HG03432 (cell line): ENCODE results near the gene NNAT.

Experiments
- ATAC-seq: cut with Tn5 transposase; IDR thresholded peaks from one replicate; pipeline ENCODE4 v1.9.1; 2021; ENCODE audit warnings: mild to moderate bottlenecking, moderate library complexity; ENCODE audit not compliant: unreplicated experiment

The NNAT gene

GRCh38 chr20:37523911-37524700, 3.1 kb downstream of the NNAT start:
- no peak for ATAC-seq

GRCh38 chr20:37524859-37525708, 4.0 kb downstream of the NNAT start:
- ATAC-seq: no peak

GRCh38 chr20:37525810-37526209, 4.8 kb downstream of the NNAT start:
- ATAC-seq: no peak

- ATAC-seq: no peak
These were observed 5.3 kb downstream of the NNAT start for GRCh38 chr20:37526238-37526838.

GRCh38 chr20:37526839-37527637, 6.0 kb downstream of the NNAT start:
- peak; percentile 11 for ATAC-seq

- peak; percentile 78 for ATAC-seq
These were observed 6.8 kb downstream of the NNAT start, which contains the start of gene BLCAP for GRCh38 chr20:37527638-37528445. Gene BLCAP, minus strand, starts transcription at chr20:37527876. Its CDS starts 8,702 bp downstream, at chr20:37519174.

- ATAC-seq: peak; percentile 4
These were observed 7.6 kb downstream of the NNAT start for GRCh38 chr20:37528446-37529213.

- ATAC-seq: no peak
These were observed 8.3 kb downstream of the NNAT start for GRCh38 chr20:37529214-37529967.

- no peak for ATAC-seq
These were observed 9.0 kb downstream of the NNAT start for GRCh38 chr20:37529968-37530600.

- no peak for ATAC-seq
These were observed 9.6 kb downstream of the NNAT start for GRCh38 chr20:37530696-37531095.

- ATAC-seq: no peak
These were observed 10.8 kb downstream of the NNAT start for GRCh38 chr20:37531856-37532255.

- no peak for ATAC-seq
These were observed 12.2 kb downstream of the NNAT start for GRCh38 chr20:37533154-37533715.

- ATAC-seq: peak; percentile 76
These were observed 13.5 kb downstream of the NNAT start for GRCh38 chr20:37534401-37535157.

- ATAC-seq: no peak
These were observed 14.5 kb downstream of the NNAT start for GRCh38 chr20:37535443-37536132.

- no peak for ATAC-seq
These were observed 16.5 kb downstream of the NNAT start for GRCh38 chr20:37537505-37537904.

- ATAC-seq: no peak
These were observed 17.0 kb downstream of the NNAT start for GRCh38 chr20:37538003-37538402.
